Measurements from ENCODE around the gene HIPK2.

Gene HIPK2

DNA sequence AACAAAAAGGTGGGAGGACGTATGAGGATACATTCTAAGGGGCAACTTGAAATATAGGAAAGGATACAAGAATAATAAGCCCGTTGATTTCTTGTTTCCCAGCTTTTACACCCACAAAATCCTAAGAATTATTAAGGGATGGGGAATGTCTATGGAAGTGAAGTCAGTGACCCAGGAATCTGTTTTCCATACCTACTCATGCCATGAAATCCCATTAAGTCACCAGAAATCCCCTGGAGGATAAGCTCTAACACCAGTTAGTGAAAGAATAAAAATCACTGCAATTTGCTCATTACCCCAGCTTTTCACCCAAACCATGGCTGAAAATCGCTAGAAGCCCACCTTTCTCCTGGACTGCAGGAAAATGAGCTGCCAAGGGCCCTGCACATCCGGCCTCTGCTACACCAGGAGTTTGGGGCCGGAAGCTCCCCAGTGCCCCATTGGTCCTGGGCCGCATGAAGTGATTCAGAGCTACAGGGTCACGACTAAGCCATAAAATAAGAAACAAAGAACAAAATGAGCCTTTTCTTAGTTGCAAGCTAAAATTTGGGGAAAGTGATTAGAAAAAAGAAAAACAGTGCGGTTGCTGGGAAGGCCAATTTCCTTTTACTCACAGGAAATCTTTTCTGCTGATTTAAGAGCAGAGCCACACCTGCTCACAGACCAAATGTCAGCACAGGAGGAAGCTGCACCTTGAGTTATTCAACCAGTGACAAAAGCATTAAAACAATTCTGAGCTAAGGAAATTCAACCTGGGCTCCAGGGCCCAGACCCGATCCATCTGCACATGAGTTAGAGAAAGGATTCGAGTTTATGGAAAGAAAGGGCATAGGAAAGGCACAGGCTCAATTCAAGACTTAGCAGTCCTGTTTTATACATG, 40.3 kb downstream of the HIPK2 start:
- in situ Hi-C loops (cut with MboI; ENCODE audit: low sequenced_read_pairs), result no loop called here

DNA sequence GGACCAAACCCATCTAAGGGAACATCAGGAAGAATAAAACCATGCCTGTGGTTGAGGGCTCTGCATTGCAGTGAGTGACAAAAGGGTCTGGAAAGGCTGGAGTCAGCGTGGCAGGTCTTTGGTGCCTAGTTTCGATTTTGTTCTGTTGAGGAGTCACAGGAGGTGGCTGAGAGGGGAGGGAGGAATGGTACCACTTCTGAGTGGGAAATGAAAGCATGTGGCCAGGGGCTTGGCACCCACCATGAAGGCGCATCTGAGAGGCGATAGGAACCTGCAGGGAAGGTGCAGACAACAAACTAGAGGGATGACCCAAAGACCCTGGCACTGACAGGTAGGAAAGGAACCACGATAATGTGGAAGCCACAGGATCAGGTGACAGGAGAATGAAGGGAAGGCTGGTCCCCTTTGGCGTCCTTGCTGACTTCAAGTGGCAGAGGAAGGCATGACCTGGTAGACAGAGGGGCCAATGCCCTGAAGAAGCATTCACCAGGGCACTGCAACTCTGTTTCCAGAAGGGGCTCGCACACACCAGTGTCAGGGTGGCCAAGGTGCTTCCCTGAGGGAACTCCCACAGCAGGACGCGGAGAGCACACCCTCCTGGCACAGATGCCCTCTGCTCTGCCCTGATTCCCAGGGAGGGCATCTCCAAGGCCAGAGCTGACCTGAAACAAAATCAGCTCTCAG, 41.7 kb downstream of the HIPK2 start:
- in situ Hi-C loops (cut with MboI; ENCODE audit: low sequenced_read_pairs), result no loop called here

DNA sequence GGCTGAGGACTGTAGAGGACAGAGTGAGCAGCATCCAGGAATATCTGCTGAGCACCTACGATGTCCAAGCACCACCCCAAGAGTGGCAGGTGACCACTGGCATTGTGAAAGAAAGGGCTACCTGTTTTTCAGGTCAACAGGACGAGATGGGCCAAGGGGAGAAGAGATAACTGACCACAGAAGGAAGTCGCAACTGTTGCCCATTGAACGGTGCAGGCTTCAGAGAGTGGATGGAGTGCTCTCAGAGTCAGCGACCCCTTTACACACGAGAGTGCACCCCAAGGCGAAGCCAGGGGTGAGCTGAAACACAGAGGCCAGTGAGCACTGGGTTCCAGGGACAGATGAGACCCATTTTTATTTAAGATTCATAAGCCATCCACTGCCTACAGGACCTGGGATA, 42.3 kb downstream of the HIPK2 start:
- in situ Hi-C loops (cut with MboI; ENCODE audit: low sequenced_read_pairs), result no loop called here

DNA sequence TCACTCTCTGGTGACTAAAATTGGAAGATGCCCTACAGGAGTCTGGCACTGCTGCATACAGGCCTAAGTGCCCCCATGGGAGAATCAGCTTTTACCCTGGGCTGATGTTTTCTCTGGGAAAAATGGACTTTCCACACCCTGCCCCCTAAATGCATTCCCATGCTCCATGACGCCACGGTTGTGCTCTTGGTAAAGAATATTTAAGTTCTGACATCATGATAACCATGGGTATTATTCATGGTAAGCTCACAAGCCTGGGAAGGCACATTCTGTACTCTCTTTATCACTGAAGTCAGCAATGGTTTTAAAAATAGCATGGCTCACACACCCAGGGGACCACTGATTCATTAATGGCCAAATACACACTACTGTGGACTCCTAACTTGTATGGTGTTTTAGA, 43.4 kb downstream of the HIPK2 start:
- in situ Hi-C loops (cut with MboI; ENCODE audit: low sequenced_read_pairs), result no loop called here

DNA sequence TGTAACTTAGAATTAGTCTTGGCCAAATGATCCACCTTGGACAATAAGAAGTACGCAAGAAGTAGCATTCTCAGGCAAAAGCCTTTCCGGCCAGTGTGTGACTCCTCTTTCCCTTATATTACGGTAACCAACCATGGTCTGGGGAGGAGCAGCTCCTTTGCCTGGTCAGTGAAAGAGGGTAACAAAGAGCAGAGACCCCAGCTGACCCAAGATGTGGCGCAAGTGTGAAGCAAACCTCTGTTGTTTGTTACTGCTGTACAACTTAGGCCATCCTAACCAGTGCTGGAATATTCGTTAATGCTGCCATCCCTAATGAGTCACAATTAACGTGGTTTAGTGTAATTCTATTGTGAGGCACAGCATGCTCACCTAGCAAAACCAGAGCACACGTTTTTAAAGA, 44.0 kb downstream of the HIPK2 start:
- in situ Hi-C loops (cut with MboI; ENCODE audit: low sequenced_read_pairs), result no loop called here

DNA sequence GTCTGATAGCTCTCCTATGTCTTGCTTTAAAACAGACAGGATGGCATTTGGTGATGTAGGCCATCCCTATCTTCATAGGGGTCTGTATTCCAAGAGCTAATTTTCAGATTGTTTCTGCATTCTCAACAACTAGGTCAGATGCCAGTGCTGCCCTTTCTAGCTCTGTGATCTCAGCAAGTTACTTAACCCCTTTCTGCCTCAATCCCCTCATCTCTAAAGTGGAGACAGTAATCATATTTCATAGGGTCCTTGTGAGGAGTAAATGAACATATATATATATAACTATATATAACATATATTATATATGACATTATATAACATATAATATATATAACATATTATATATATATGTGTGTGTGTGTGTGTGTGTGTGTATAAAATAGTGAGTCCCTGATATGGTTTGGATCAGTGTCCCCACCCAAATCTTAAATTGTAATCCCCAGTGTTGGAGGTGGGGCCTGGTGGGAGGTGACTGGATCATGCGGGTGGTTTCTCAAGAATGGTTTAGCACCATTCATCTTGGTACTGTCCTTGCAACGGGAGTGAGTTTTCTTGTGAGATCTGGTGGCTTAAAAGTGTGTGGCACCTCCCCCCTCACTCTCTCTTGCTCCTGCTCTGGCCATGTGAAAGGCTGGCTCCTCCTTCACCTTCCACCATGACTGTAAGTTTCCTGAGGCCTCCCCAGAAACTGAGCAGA, 45.2 kb downstream of the HIPK2 start:
- in situ Hi-C loops (cut with MboI; ENCODE audit: low sequenced_read_pairs), result no loop called here

DNA sequence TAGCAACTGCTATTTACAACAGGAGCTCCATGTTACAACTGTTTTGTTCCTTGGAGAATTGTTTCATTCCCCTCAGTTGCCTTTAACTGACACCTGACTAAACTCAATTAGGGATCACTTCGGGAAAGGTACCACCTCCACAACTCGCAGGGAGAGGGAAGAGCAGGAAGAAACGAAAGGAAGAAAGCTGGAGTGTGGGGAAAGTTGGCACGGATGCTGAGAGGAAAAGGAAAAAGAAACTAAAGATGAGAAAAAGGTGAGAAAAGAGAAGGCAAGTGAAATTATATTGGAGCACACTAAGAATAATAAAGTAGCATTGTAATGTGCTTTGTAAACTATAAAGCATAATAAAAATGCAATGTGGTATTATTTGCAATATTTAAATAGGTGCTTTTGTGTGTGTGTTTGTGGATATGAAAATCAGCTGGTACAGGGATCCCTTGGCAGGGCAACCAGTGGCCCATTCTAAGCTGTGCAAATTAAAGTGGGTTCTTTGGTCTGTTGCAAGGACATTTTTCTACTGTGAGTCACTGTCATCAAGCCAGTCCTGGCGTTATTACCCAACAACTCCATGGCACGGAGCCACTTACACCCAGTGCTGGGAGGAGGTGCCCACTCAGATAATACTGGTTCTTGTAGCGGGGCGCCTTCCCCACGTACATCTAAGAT, 45.9 kb downstream of the HIPK2 start:
- in situ Hi-C loops (cut with MboI; ENCODE audit: low sequenced_read_pairs), result no loop called here

DNA sequence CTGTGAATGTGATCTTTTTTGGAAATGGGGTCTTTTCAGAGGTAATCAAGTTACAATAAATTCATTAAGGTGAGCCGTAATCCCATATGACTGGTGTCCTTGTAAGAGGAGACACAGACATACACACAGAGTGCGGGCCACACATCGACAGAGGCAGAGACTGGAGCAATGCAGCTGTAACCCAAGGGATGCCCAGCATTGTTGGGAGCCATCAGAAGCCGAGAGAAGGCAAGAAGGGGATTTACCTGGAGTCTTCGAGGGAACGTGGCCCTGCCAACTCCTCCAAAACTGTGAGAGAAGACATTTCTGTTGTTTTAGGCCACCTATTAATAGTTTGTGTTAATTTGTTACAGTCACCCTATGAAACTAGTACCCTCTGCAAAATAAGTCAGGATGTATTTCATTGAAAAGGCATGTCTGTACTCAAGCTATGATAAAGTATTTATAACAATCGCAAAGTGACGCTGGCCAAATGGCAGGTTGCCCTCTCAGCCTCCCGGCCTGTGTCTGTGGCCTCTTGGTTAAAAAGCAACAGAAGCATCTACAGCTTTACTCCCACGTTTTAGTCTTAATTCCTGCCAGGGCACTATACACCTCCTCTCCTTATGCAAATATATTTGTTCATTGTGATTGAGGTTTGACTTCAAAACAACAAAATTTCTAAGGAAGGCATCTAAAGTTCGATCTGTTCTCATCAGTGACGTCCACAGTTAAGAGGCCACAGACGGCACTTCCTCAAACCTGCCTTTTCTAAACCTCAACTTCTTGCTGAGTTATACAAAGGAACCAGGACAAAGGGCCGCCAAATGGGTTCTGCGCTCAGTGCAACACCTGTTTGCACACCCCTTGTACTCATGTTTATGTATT, 46.8 kb downstream of the HIPK2 start:
- in situ Hi-C loops (cut with MboI; ENCODE audit: low sequenced_read_pairs), result no loop called here

DNA sequence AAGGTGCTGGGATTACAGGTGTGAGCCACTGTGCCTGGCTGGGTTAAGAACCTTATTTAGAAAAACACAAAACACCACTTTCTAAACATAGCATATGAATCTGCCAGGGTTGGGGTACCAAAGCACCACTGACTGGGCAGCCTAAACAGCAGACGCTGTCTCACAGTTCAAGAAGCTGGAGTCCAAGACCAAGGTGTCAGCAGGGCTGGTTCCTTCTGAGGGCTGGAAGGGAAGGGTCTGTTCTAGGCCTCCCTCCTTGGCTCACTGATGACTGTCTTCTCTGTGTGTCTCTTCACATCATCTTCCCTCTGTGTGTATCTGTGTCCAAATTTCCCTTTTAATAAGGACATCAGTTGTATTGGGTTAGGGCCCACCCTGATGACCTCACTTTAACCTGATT, 49.6 kb downstream of the HIPK2 start:
- in situ Hi-C loops (cut with MboI; ENCODE audit: low sequenced_read_pairs), result no loop called here

DNA sequence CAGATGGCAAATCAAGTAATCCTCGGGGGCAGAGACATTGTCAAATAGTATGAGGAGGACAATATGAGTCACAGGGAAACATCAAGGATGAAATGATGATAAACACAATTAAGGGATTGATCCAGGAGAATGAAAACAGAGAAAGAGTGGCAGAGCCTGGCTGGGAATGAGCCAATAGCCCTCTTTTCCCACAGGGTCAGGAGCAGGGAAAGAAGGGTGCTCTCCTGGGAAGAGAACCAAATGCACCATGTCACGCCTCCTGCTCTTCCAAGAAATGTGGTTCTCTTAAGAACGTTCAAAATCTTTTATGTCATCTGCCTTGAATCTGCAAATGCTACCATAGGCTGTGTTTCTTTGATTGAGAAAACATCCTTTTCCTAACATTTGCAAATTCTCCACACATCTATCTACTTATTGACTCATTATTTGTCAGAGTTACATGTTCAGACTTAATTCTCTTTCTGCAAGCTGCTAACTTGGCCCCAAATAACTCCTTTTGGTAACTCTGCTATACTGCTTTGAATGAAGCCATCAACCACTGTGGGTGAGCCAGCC, 50.6 kb downstream of the HIPK2 start:
- in situ Hi-C loops (cut with MboI; ENCODE audit: low sequenced_read_pairs), result no loop called here

DNA sequence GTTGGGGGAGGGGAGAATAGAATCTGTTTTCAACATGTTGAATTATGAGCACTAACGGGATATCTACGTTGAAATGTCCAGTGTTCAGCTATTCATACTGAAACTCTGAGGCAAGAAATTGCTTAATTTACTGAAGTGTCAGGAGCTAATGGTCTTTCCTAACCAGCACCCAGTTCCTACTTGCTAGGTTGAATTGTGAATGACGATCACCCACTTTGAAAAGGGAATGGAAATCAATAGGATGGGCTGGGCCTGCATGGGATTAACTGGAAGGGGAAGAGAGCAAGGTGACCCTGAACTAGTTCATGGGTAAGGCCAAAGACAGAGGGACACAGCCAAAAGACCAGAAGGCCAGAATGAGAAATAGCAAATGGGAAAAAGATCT, 51.3 kb downstream of the HIPK2 start:
- in situ Hi-C loops (cut with MboI; ENCODE audit: low sequenced_read_pairs), result no loop called here

DNA sequence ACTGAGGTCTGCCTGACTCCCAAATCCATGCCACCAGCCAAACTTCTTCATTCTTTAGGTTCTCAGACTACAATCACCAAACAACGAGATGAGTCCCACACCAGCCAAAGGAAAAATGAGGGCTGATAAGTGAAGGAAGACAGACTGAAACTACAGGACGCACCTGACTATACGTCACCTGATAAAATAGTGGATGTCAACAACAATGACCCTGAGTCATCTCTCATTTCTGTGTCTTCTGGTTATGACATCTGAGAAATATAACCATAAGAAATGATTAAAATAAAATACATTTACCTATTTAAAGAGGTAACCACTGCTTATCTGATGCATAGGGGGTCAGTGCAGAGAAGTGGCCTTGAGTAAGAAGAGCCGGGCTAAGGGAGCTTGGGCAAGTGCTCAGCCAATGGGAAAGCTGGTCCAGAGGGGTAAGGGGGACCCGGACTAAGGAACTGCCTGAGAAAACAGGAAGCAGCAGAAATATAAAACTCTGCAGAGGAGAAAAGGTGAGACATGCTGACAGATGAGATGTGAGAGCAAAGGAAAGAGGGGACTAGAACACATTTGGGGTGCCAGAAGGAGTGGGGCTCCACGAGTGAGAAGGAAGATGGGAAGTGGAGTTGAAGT, 51.8 kb downstream of the HIPK2 start:
- in situ Hi-C loops (cut with MboI; ENCODE audit: low sequenced_read_pairs), result no loop called here

DNA sequence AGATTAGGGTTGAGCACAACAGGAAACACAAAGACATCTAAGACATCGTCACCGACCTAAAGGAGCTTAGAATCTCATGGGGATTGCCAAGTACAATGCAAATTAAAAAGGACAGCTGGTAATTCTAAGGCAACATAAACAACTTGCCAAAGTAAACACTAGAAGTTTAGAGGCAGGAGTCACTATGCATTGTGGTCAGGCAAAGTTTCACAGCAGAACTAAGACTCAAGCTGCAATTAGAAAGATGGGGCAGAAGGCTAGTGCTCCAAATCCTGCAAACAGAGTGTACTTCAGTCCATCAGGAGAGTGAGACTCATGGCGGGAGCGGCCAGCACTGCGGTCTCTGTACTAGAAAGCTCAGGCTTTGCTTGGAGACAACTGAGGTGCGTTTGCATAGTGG, 52.7 kb downstream of the HIPK2 start:
- in situ Hi-C loops (cut with MboI; ENCODE audit: low sequenced_read_pairs), result no loop called here

DNA sequence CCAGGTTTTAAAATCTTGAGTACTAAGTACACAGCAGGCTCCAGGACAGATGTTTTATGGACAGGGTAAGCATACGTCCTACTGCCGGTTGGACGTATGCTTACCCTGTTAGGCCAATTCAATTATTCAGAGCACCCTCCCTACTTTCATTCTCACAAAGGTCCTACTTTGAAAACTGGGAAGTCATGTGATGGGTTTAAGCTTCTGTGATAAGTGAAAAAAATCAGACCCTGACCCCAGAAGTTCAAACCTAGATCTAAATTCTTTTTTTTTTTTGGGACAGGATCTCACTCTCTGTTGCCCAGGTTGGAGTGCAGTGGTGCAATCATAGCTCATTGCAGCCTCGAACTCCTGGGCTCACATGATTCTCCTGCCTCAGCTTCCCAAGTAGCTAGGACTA, 55.2 kb downstream of the HIPK2 start:
- in situ Hi-C loops (cut with MboI; ENCODE audit: low sequenced_read_pairs), result no loop called here

DNA sequence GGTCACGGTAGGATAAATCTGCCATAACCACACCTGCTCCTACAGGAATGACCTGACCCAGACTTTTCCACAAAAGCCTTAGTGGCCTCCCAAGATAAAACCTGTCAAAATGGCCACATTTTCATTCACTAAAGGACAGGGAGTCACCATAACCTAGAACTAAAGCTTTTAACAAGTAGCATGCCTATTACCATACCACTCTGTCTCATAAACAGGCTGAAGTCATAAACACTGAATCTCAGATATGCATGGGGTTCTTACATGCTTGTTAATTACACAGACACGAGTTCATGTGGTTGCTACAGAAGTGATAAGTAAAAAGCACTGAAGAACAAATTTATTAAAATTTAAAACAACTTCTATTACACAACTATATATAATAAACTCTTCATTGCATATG, 56.0 kb downstream of the HIPK2 start:
- in situ Hi-C loops (cut with MboI; ENCODE audit: low sequenced_read_pairs), result no loop called here

DNA sequence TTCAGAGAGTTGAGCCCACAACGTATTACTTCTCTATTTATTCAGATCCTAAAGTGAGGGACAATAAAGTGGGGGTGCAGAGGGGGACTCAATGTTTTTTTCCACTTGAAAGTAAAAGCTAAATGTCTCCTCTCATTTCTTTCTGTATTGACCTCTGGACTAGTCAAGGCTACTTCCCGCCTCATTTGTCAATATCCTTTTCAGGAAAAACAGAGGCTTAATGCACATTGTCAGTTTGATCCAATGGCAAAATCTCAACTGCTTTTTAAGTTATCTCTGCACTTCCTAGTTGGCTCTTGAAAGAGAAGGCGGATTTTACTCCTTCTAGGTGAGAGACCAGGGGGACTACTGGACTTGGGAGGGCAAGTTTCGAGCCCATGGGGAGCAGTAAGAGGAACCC, 56.4 kb downstream of the HIPK2 start:
- in situ Hi-C loops (cut with MboI; ENCODE audit: low sequenced_read_pairs), result no loop called here

DNA sequence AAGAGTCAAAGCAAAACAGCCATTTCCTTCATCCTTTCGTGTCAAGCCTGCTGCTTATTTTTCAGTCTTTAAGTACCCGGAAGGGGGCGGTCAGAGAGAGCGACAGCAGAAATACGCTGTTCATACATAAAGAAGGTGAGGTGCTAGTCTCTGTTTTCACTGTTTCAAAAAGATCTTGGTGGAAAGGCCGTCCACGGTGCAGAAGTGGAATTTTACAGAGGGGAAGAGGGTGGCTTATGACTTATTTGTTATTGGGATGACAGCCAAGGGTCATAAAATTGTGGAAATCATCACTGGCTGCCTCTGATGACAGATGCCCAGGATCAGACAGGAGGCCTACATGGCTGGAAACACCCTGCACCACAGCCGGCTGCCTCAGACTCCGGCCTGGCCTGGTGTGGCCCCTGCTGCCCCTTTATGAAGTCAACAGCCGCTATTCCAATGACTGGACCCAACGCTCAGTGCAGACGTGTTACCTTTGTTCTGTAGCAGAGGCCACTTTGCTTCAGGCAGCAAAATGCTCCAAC, 57.0 kb downstream of the HIPK2 start:
- in situ Hi-C loops (cut with MboI; ENCODE audit: low sequenced_read_pairs), result no loop called here

DNA sequence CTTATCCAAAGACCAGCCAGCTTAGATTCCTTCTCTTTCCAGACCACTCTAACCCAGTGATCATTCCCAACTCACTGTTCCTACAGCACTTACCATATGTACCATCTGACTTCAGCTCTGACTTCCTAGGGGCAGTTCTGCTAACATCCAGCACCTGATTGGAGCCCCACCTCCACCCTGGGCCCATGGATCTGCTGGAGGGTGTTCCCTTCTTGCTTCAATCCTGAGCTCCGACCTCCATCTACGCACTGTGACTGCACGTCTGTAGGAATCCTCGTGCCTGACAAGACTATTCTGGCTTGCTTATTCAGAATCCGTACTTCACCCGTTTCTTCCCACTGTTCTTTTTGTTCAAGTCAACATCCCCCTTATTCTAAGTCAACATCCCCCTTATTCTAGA, 57.6 kb downstream of the HIPK2 start:
- in situ Hi-C loops (cut with MboI; ENCODE audit: low sequenced_read_pairs), result no loop called here

DNA sequence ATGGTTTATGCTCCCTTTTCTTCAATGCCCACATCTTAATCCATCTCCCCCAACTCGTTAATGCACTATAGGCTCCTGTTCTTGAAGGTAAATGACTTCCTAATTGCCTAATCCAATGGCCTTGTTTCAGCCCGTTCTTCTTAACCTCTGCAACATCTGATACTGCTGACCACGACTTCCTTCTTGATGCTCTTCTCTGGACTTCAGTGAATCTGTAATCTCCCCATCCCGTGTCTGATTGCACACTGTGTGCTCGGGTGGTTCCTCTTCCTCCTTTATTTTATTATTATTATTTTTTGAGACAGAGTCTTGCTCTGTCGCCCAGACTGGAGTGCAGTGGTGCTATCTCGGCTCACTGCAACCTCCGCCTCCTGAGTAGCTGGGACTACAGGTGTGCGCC, 58.9 kb downstream of the HIPK2 start:
- in situ Hi-C loops (cut with MboI; ENCODE audit: low sequenced_read_pairs), result no loop called here
